ENCODE results near the gene GLS.
A peak's percentile ranks its signal among the peaks of the same experiment; 100 is the strongest.

GLS gene

GRCh38 chr2:190996338-190996946, 115.8 kb downstream of the GLS start:
- Histone ChIP-seq H3F3A (ENCODE audit: low read depth) (no peaks in the 10 kb centered on the region), H3K4me3 (ENCODE audit: low read length, poor library complexity, severe bottlenecking) (no peak overlapping the region), H3K36me3 (ENCODE audit: insufficient read depth, low read length) (peaks cover 88% of the 10 kb centered on the region; the same call in 1 of the 2 replicates), H3K4me2 (ENCODE audit: low read depth, low read length, poor library complexity, severe bottlenecking) (no peak overlapping the region), H4K20me1 (ENCODE audit: insufficient read depth, low read length, poor library complexity, severe bottlenecking) (no peaks in the 10 kb centered on the region), H3K27me3 (ENCODE audit: insufficient read depth, low read length, poor library complexity, severe bottlenecking) (no peaks in the 10 kb centered on the region), H3K9me3 (ENCODE audit: insufficient read depth, low read depth, low read length) (no peaks in the 10 kb centered on the region), H3K9ac (ENCODE audit: low read depth, low read length, poor library complexity, severe bottlenecking) (no peak overlapping the region), H3K9me2 (replicated peaks; ENCODE audit: low read depth, low read length) (no peaks in the 10 kb centered on the region), H3K4me1 (ENCODE audit: insufficient read depth, low read length, poor library complexity, severe bottlenecking) (no peaks in the 10 kb centered on the region), H3K79me2 (ENCODE audit: insufficient read depth, low read length) (no peaks in the 10 kb centered on the region), H2AFZ (ENCODE audit: low read length) (no peak overlapping the region)
- TF ChIP-seq EZH2phosphoT487 (IDR thresholded peaks at IDR 0.05; ENCODE audit: borderline replicate concordance) (no peak), CTCF (conservative IDR thresholded peaks at IDR 0.05; ENCODE audit: low read length) (peak; percentile 94)

GRCh38 chr2:190996947-190997346, 116.3 kb downstream of the GLS start:
- Histone ChIP-seq H4K20me1 (ENCODE audit: insufficient read depth, low read length, poor library complexity, severe bottlenecking) (no peaks in the 10 kb centered on the region), H3K9ac (ENCODE audit: low read depth, low read length, poor library complexity, severe bottlenecking) (no peak overlapping the region), H2AFZ (ENCODE audit: low read length) (no peak overlapping the region), H3K4me2 (ENCODE audit: low read depth, low read length, poor library complexity, severe bottlenecking) (no peak overlapping the region), H3K79me2 (ENCODE audit: insufficient read depth, low read length) (no peaks in the 10 kb centered on the region), H3K9me2 (replicated peaks; ENCODE audit: low read depth, low read length) (no peaks in the 10 kb centered on the region), H3K4me3 (ENCODE audit: low read length, poor library complexity, severe bottlenecking) (no peak overlapping the region), H3K36me3 (ENCODE audit: insufficient read depth, low read length) (peaks cover 87% of the 10 kb centered on the region; the same call in 1 of the 2 replicates), H3K9me3 (ENCODE audit: insufficient read depth, low read depth, low read length) (no peaks in the 10 kb centered on the region), H3K4me1 (ENCODE audit: insufficient read depth, low read length, poor library complexity, severe bottlenecking) (no peaks in the 10 kb centered on the region), H3F3A (ENCODE audit: low read depth) (no peaks in the 10 kb centered on the region), H3K27me3 (ENCODE audit: insufficient read depth, low read length, poor library complexity, severe bottlenecking) (no peaks in the 10 kb centered on the region)
- TF ChIP-seq EZH2phosphoT487 (IDR thresholded peaks at IDR 0.05; ENCODE audit: borderline replicate concordance) (no peak), CTCF (conservative IDR thresholded peaks at IDR 0.05; ENCODE audit: low read length) (no peak)

GRCh38 chr2:190997526-190998113, 117.0 kb downstream of the GLS start:
- Histone ChIP-seq H3K9ac (ENCODE audit: low read depth, low read length, poor library complexity, severe bottlenecking) (no peak overlapping the region), H2AFZ (ENCODE audit: low read length) (no peak overlapping the region), H3K4me3 (ENCODE audit: low read length, poor library complexity, severe bottlenecking) (no peak overlapping the region), H3K4me1 (ENCODE audit: insufficient read depth, low read length, poor library complexity, severe bottlenecking) (no peaks in the 10 kb centered on the region), H3K79me2 (ENCODE audit: insufficient read depth, low read length) (no peaks in the 10 kb centered on the region), H3F3A (ENCODE audit: low read depth) (no peaks in the 10 kb centered on the region), H3K27me3 (ENCODE audit: insufficient read depth, low read length, poor library complexity, severe bottlenecking) (no peaks in the 10 kb centered on the region), H3K9me2 (replicated peaks; ENCODE audit: low read depth, low read length) (no peaks in the 10 kb centered on the region), H3K36me3 (ENCODE audit: insufficient read depth, low read length) (peaks cover 86% of the 10 kb centered on the region; the same call in 1 of the 2 replicates), H4K20me1 (ENCODE audit: insufficient read depth, low read length, poor library complexity, severe bottlenecking) (no peaks in the 10 kb centered on the region), H3K4me2 (ENCODE audit: low read depth, low read length, poor library complexity, severe bottlenecking) (no peak overlapping the region), H3K9me3 (ENCODE audit: insufficient read depth, low read depth, low read length) (no peaks in the 10 kb centered on the region)
- TF ChIP-seq EZH2phosphoT487 (IDR thresholded peaks at IDR 0.05; ENCODE audit: borderline replicate concordance) (no peak), CTCF (conservative IDR thresholded peaks at IDR 0.05; ENCODE audit: low read length) (no peak)

Data from Loucy (cell line).